Measurements from ENCODE around the gene SMYD3. TPM values are rescaled to one million over a fixed set of nuclear protein-coding genes. Genes with fewer than 3 reads are reported as not detected.

SMYD3 gene
- total RNA-seq, 1 experiment from 2014 or later = 25.5 TPM

GRCh38 chr1:245804696-245805095, 702.4 kb downstream of the SMYD3 start:
- H3K9me3 ChIP-seq (ENCODE audit: control insufficient read depth, low read depth, low read length) = no peaks in the 10 kb centered on the region
- H3K27ac ChIP-seq (ENCODE audit: insufficient read length, low read depth, low read length) = no peak overlapping the region
- H2BK20ac ChIP-seq (ENCODE audit: low read depth, low read length, poor library complexity, severe bottlenecking) = no peak overlapping the region
- DNase-seq = no peak
- Mint-ChIP-seq H3K27me3 (ENCODE audit: low read depth) (peaks cover 2% of the 10 kb centered on the region), H3K4me3 (no peak overlapping the region), H3K4me1 (peaks cover 9 to 11% of the 10 kb centered on the region in 2 experiments), H3K9me3 (no peaks in the 10 kb centered on the region), H3K36me3 (ENCODE audit: insufficient read depth in 1 of 3, low read depth in 3 of 3) (no peaks in the 10 kb centered on the region), H3K27ac (no peak overlapping the region)
- no peak overlapping the region for H3T11ph ChIP-seq (ENCODE audit: low read length)
- H3K23ac ChIP-seq (ENCODE audit: insufficient read length, low read depth, low read length) = no peak overlapping the region
- no peak overlapping the region for H2BK120ac ChIP-seq (ENCODE audit: low read depth, low read length, poor library complexity, severe bottlenecking)
- H3K23me2 ChIP-seq (ENCODE audit: insufficient read length, low read depth, low read length, poor library complexity, severe bottlenecking) = no peaks in the 10 kb centered on the region
- no peak overlapping the region for H2AFZ ChIP-seq (ENCODE audit: low read length)
- H4K20me1 ChIP-seq (ENCODE audit: control insufficient read depth, insufficient read depth, insufficient read length) = no peaks in the 10 kb centered on the region
- no peak overlapping the region; the same call in 1 of the 2 replicates for H3K14ac ChIP-seq (ENCODE audit: insufficient read depth, low read length)
- no peak overlapping the region for H4K5ac ChIP-seq (ENCODE audit: insufficient read length, low read depth, low read length)
- H3K18ac ChIP-seq (ENCODE audit: insufficient read length, low read depth, low read length) = no peak overlapping the region
- H4K91ac ChIP-seq (ENCODE audit: insufficient read length, low read depth, low read length) = no peak overlapping the region
- no peak for TF ChIP-seq CTCF (conservative IDR thresholded peaks at IDR 0.05)
- WGBS (ENCODE audit: extremely low coverage, insufficient read length, low lambda C conversion rate) = no CpG with 5 or more reads among the region's 4 CpGs
- no peak overlapping the region for H3K56ac ChIP-seq (ENCODE audit: insufficient read length, low read depth, low read length)
- no peak overlapping the region for H2BK5ac ChIP-seq (ENCODE audit: insufficient read length, low read length)
- no peak overlapping the region for H4K8ac ChIP-seq (replicated peaks; ENCODE audit: insufficient read length, low read depth, low read length)
- H3K79me1 ChIP-seq (ENCODE audit: insufficient read depth, low read depth, low read length, poor library complexity, severe bottlenecking) = no peaks in the 10 kb centered on the region
- no peak overlapping the region for H3K4me2 ChIP-seq (ENCODE audit: insufficient read depth, insufficient read length, low read length)
- H3K79me2 ChIP-seq (ENCODE audit: insufficient read depth, low read length) = no peaks in the 10 kb centered on the region
- no peaks in the 10 kb centered on the region for H3K27me3 ChIP-seq (ENCODE audit: insufficient read depth, low read length)
- no peak overlapping the region for H2BK12ac ChIP-seq (ENCODE audit: insufficient read length, low read depth, low read length)
- no peak overlapping the region for H3K9ac ChIP-seq (ENCODE audit: extremely low read depth, insufficient read length, low read length)
- H2AK5ac ChIP-seq (ENCODE audit: insufficient read length, low read length) = no peak overlapping the region
- no peaks in the 10 kb centered on the region; the same call in 1 of the 2 replicates for H3K4me1 ChIP-seq (ENCODE audit: insufficient read depth, low read length)
- H3K4ac ChIP-seq (ENCODE audit: low read depth, low read length) = no peak overlapping the region
- H2BK15ac ChIP-seq (ENCODE audit: low read depth, low read length) = no peak overlapping the region

Data from H9 (cell line).